SK-N-SH treated with all-trans-retinoic acid at 6 μM for 48 hours (cell line): ENCODE measurements around the gene DDX24.

Experiments
- ATAC-seq: fragments of 200-7000 bp; cut with Tn5 transposase; 3 replicates; pipeline ENCODE4 v1.9.1; 2020; ENCODE audit warnings: mild to moderate bottlenecking, moderate library complexity
- ARNTL ChIP-seq: fragments of 450-650 bp; formaldehyde crosslinking; IDR thresholded peaks from 2 replicates; pipeline ENCODE4 v1.5.0; 2020; ENCODE audit warnings: low read depth, mild to moderate bottlenecking, moderate library complexity, borderline replicate concordance
- BACH2 ChIP-seq: fragments of 250-450 bp; sonication (Bioruptor Pico); IDR thresholded peaks from 2 replicates; pipeline ENCODE4 v1.9.0; 2021; ENCODE audit warnings: mild to moderate bottlenecking, borderline replicate concordance
- CREB5 ChIP-seq: fragments of 250-450 bp; sonication (Bioruptor Pico); IDR thresholded peaks from 2 replicates; pipeline ENCODE4 v1.5.1; 2020; ENCODE audit warnings: low read depth, mild to moderate bottlenecking, moderate library complexity
- CSDC2 ChIP-seq: fragments of 250-450 bp; sonication (Bioruptor Pico); IDR thresholded peaks from 2 replicates; pipeline ENCODE4 v1.5.0; 2020; ENCODE audit warnings: mild to moderate bottlenecking, moderate library complexity
- CSRNP3 ChIP-seq: fragments of 250-450 bp; sonication (Bioruptor Pico); IDR thresholded peaks from 2 replicates; pipeline ENCODE4 v1.5.1; 2021; ENCODE audit warnings: mild to moderate bottlenecking, moderate library complexity
- ESRRG ChIP-seq: fragments of 250-450 bp; sonication (Bioruptor Pico); IDR thresholded peaks from 2 replicates; pipeline ENCODE4 v1.6.1; 2021; ENCODE audit warnings: mild to moderate bottlenecking
- GLIS3 ChIP-seq: fragments of 250-450 bp; sonication (Bioruptor Pico); IDR thresholded peaks from 2 replicates; pipeline ENCODE4 v1.5.0; 2020; ENCODE audit warnings: mild to moderate bottlenecking, moderate library complexity
- ISL1 ChIP-seq: fragments of 250-450 bp; sonication (Bioruptor Pico); IDR thresholded peaks from 2 replicates; pipeline ENCODE4 v2.1.2; 2022; ENCODE audit warnings: mild to moderate bottlenecking, moderate library complexity
- OSR1 ChIP-seq: fragments of 250-450 bp; sonication (Bioruptor Pico); IDR thresholded peaks from 2 replicates; pipeline ENCODE4 v1.8.0; 2022; ENCODE audit warnings: moderate library complexity, mild to moderate bottlenecking, inconsistent platforms
- PPARA ChIP-seq: fragments of 250-450 bp; sonication (Bioruptor Pico); IDR thresholded peaks from 2 replicates; pipeline ENCODE4 v1.5.0; 2020; ENCODE audit warnings: mild to moderate bottlenecking, borderline replicate concordance
- RARB ChIP-seq: fragments of 250-450 bp; sonication (Bioruptor Pico); IDR thresholded peaks from 2 replicates; pipeline ENCODE4 v1.8.0; 2021; ENCODE audit warnings: mild to moderate bottlenecking, moderate library complexity
- SNAI2 ChIP-seq: fragments of 250-450 bp; sonication (Bioruptor Pico); IDR thresholded peaks from 2 replicates; pipeline ENCODE4 v1.5.0; 2020; ENCODE audit warnings: mild to moderate bottlenecking, moderate library complexity
- TCF4 ChIP-seq: fragments of 250-450 bp; sonication (Bioruptor Pico); IDR thresholded peaks from 2 replicates; pipeline ENCODE4 v1.8.0; 2021; ENCODE audit warnings: mild to moderate bottlenecking, moderate library complexity, borderline replicate concordance
- TOX ChIP-seq: fragments of 250-450 bp; sonication (Bioruptor Pico); IDR thresholded peaks from 2 replicates; pipeline ENCODE4 v1.8.0; 2021; ENCODE audit warnings: mild to moderate bottlenecking, moderate library complexity, borderline replicate concordance
- TSHZ2 ChIP-seq: fragments of 250-450 bp; sonication (Bioruptor Pico); IDR thresholded peaks from 2 replicates; pipeline ENCODE4 v1.5.0; 2020; ENCODE audit warnings: mild to moderate bottlenecking, moderate library complexity
- ZC3H10 ChIP-seq: fragments of 250-450 bp; sonication (Bioruptor Pico); IDR thresholded peaks from 2 replicates; pipeline ENCODE4 v1.5.1; 2021; ENCODE audit warnings: mild to moderate bottlenecking, moderate library complexity
- ZFP3 ChIP-seq: fragments of 250-450 bp; sonication (Bioruptor Pico); IDR thresholded peaks from 2 replicates; pipeline ENCODE4 v1.5.0; 2020; ENCODE audit warnings: mild to moderate bottlenecking, moderate library complexity
- ZFP30 ChIP-seq: fragments of 450-650 bp; formaldehyde crosslinking; IDR thresholded peaks from 2 replicates; pipeline ENCODE4 v1.5.0; 2022; ENCODE audit warnings: mild to moderate bottlenecking, moderate library complexity
- ZNF565 ChIP-seq: fragments of 450-650 bp; formaldehyde crosslinking; conservative IDR thresholded peaks from 2 replicates; pipeline ENCODE4 v1.5.0; 2020; ENCODE audit warnings: low read depth, mild to moderate bottlenecking, moderate library complexity
- ZNF70 ChIP-seq: fragments of 450-650 bp; formaldehyde crosslinking; IDR thresholded peaks from 2 replicates; pipeline ENCODE4 v1.5.0; 2020; ENCODE audit warnings: mild to moderate bottlenecking, moderate library complexity
- ZNF8 ChIP-seq: fragments of 450-650 bp; formaldehyde crosslinking; IDR thresholded peaks from 2 replicates; pipeline ENCODE4 v1.5.0; 2020; ENCODE audit warnings: mild to moderate bottlenecking, moderate library complexity
- TF ChIP-seq, protein P1 (sequence below): fragments of 250-450 bp; sonication (Bioruptor Pico); IDR thresholded peaks from 2 replicates; pipeline ENCODE4 v1.8.0; 2020; ENCODE audit warnings: mild to moderate bottlenecking, moderate library complexity, borderline replicate concordance
- TF ChIP-seq, protein P2 (sequence below): fragments of 250-450 bp; sonication (Bioruptor Pico); IDR thresholded peaks from 2 replicates; pipeline ENCODE4 v1.8.0; 2021; ENCODE audit warnings: low read depth, mild to moderate bottlenecking, moderate library complexity, borderline replicate concordance

DDX24 gene

GRCh38 chr14:94101748-94102147 is 20.7 kb upstream of the DDX24 start:
- TF ChIP-seq ZFP3 (CRISPR knock-in tag), result no peak
- no peak for TF ChIP-seq ZNF70
- TF ChIP-seq ESRRG, result no peak
- TF ChIP-seq, all 23 proteins: peak for 0
- ATAC-seq, result no peak

- TF ChIP-seq ZFP30 (CRISPR knock-in tag) (no peak), CREB5 (CRISPR knock-in tag) (no peak), CSDC2 (CRISPR knock-in tag) (no peak), ZNF70 (no peak), ISL1 (CRISPR knock-in tag) (no peak), ZFP3 (CRISPR knock-in tag) (no peak), CSRNP3 (CRISPR knock-in tag) (no peak), ARNTL (CRISPR knock-in tag) (no peak), OSR1 (CRISPR knock-in tag) (no peak), ESRRG (no peak), BACH2 (no peak), TOX (CRISPR knock-in tag) (no peak), SNAI2 (CRISPR knock-in tag) (no peak), PPARA (no peak), TSHZ2 (CRISPR knock-in tag) (no peak), GLIS3 (no peak), RARB (CRISPR knock-in tag) (no peak), TCF4 (CRISPR knock-in tag) (no peak)
- TF ChIP-seq, protein P1, sequence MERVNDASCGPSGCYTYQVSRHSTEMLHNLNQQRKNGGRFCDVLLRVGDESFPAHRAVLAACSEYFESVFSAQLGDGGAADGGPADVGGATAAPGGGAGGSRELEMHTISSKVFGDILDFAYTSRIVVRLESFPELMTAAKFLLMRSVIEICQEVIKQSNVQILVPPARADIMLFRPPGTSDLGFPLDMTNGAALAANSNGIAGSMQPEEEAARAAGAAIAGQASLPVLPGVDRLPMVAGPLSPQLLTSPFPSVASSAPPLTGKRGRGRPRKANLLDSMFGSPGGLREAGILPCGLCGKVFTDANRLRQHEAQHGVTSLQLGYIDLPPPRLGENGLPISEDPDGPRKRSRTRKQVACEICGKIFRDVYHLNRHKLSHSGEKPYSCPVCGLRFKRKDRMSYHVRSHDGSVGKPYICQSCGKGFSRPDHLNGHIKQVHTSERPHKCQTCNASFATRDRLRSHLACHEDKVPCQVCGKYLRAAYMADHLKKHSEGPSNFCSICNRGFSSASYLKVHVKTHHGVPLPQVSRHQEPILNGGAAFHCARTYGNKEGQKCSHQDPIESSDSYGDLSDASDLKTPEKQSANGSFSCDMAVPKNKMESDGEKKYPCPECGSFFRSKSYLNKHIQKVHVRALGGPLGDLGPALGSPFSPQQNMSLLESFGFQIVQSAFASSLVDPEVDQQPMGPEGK, result no peak
- peak; percentile 96 for ATAC-seq
Observed at GRCh38 chr14:94100847-94101246, 19.8 kb upstream of the DDX24 start.

DNA sequence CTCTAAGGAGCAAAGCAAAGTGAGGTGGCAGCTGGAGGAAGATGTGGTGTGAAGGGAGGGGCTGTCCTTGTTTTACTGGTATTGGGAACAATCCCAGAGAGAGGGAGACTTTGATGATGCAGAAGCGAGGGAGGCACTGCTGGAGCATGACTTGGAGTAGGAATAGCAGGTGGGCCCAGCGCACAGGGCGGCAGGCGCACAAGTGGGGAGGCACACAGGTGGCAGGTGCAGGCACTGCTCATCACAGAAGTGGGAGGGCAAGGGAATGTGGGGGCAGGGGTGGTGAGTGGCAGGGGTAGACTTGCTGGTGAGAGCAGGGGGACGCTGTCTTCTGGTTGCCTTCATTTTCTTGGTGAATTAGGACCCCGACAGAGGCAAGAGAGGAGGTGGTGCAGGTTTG is 18.0 kb upstream of the DDX24 start:
- ATAC-seq, result no peak
- TF ChIP-seq ZNF565, result no peak
- TF ChIP-seq, protein P1, result no peak
- no peak for TF ChIP-seq CREB5 (CRISPR knock-in tag)
- no peak for TF ChIP-seq ZNF8 (CRISPR knock-in tag)
- no peak for TF ChIP-seq GLIS3
- TF ChIP-seq, protein P2, sequence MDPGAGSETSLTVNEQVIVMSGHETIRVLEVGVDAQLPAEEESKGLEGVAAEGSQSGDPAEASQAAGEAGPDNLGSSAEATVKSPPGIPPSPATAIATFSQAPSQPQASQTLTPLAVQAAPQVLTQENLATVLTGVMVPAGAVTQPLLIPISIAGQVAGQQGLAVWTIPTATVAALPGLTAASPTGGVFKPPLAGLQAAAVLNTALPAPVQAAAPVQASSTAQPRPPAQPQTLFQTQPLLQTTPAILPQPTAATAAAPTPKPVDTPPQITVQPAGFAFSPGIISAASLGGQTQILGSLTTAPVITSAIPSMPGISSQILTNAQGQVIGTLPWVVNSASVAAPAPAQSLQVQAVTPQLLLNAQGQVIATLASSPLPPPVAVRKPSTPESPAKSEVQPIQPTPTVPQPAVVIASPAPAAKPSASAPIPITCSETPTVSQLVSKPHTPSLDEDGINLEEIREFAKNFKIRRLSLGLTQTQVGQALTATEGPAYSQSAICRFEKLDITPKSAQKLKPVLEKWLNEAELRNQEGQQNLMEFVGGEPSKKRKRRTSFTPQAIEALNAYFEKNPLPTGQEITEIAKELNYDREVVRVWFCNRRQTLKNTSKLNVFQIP (CRISPR knock-in tag), result no peak
- TF ChIP-seq PPARA, result no peak
- no peak for TF ChIP-seq TOX (CRISPR knock-in tag)
- no peak for TF ChIP-seq ZFP3 (CRISPR knock-in tag)
- no peak for TF ChIP-seq ZFP30 (CRISPR knock-in tag)
- no peak for TF ChIP-seq TCF4 (CRISPR knock-in tag)
- TF ChIP-seq ZC3H10 (CRISPR knock-in tag), result no peak
- TF ChIP-seq, all 23 proteins: peak for 0
